Fibroblast of skin of left biceps (primary cell): ENCODE results near the gene INTS3.

ENCODE experiments used
- DNase-seq, 2 experiments: peaks; one replicate each; pipeline ENCODE4 v3.0.0-alpha.2; 2013; ENCODE audit warnings: low read depth in 2 of 2

INTS3 gene

GRCh38 chr1:153796786-153797659 is 69.2 kb downstream of the INTS3 start:
- peak in 1 of 2 experiments; percentile 20 for DNase-seq

GRCh38 chr1:153798468-153798780 is 70.6 kb downstream of the INTS3 start:
- no peak for DNase-seq

GRCh38 chr1:153799016-153799415 is 71.2 kb downstream of the INTS3 start:
- no peak for DNase-seq

GRCh38 chr1:153799566-153800465 is 72.0 kb downstream of the INTS3 start:
- DNase-seq, result no peak

GRCh38 chr1:153800516-153800915 is 72.7 kb downstream of the INTS3 start:
- DNase-seq, result no peak

- no peak for DNase-seq
Observed at GRCh38 chr1:153801028-153801625, 73.3 kb downstream of the INTS3 start.

GRCh38 chr1:153801786-153802697 is 74.2 kb downstream of the INTS3 start:
- no peak for DNase-seq

GRCh38 chr1:153803470-153804056 is 75.7 kb downstream of the INTS3 start:
- no peak for DNase-seq

GRCh38 chr1:153804112-153804511 is 76.3 kb downstream of the INTS3 start:
- DNase-seq, result no peak

GRCh38 chr1:153805042-153805745 is 77.3 kb downstream of the INTS3 start:
- DNase-seq, result peak; percentile 29 to 33

GRCh38 chr1:153805886-153806719 is 78.3 kb downstream of the INTS3 start:
- no peak for DNase-seq

GRCh38 chr1:153816283-153816889 is 88.5 kb downstream of the INTS3 start:
- DNase-seq, result no peak

GRCh38 chr1:153818876-153819275 is 91.0 kb downstream of the INTS3 start:
- no peak for DNase-seq
